Measurements from ENCODE around the gene NARF.
"Not testable (repeated sequence)": the region's sequence is repeated elsewhere in the genome, so short reads cannot be mapped to it uniquely, and the experiment has no call there.

The NARF gene

DNA sequence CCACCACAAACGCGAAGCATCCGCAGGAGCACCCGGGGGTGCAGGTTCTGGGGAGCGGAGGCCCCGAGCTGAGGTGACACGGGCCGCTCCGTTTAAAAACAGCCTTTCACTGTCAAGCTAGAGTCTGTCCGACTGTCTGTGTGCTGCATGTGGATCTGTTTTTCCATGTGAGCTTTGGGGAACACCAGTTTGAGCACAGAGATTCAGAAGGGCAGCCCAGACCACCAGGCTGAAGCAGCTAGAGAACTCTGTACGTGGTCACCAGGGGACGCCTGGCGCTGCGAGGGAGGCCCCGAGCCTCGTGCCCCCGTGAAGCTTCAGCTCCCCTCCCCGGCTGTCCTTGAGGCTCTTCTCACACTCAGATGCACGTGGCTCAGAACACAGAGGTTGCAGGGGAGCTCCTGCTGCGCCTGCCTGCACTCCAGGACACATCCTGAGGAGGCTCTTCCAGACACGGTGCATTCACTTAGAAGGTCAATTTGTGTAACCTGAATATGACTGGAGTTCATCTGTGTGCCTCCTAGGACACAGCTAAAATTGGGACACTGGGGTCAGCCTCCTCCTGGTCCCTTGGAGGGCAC is 45.3 kb downstream of the NARF start:
- no peak for DNase-seq

DNA sequence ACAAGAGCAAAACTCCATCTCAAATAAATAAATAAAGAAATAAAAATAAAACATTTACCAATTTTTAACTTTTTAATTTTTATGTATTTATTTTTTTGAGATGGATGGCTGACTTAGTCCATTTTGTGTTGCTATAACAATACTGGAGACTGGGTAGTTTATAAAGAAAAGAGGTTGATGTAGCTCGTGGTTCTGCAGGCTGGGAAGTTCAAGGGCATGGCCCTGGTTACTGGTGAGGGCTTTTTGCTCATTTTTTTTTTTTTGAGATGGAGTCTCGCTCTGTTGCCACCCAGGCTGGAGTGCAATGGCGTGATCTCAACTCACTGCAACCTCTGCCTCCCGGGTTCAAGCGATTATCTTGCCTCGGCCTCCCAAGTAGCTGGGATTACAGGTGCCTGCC is 46.8 kb downstream of the NARF start:
- DNase-seq, result no peak

DNA sequence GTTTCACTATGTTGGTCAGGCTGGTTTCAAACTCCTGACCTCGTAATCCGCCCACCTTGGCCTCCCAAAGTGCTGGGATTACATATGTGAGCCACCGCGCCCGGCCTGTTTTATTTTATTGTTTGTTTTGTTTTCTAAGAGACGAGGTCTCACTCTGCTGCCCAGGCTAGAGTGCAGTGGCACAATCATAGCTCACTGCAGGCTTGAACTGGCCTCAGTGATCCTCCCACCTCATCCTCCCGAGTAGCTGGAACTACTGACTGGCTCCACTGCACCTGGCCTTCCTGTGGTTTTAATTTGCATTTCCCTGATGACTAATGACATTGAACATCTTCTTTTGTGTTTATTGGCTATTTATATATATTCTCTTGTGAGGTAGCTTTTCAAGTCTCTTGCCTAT is 47.9 kb downstream of the NARF start:
- peak in 1 of 2 experiments; percentile 19 for DNase-seq

DNA sequence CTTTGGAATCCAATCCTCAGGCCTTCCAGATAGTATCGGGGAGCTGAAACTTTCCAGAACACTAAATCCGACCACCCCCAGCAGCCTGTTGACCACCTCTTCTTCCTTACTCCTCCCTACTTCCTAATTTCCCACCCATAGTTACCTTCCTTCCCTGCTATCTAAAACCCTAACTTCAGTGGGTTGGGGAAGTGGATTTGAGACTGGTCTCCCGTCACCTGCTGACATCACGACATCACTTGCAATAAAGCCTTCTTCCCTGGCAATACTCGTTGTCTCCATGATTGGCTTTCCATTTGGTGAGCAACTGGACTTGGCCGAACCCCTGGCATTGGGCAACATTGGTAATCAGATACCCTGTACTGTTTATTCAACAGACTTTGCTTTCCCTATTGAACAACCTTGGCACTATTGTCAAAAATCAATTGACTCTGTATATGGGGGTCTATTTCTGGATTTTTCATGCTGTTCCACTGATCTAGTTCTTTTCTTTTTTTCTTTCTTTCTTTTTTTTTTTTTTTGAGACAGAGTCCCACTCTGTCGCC is 49.2 kb downstream of the NARF start:
- no peak for DNase-seq

DNA sequence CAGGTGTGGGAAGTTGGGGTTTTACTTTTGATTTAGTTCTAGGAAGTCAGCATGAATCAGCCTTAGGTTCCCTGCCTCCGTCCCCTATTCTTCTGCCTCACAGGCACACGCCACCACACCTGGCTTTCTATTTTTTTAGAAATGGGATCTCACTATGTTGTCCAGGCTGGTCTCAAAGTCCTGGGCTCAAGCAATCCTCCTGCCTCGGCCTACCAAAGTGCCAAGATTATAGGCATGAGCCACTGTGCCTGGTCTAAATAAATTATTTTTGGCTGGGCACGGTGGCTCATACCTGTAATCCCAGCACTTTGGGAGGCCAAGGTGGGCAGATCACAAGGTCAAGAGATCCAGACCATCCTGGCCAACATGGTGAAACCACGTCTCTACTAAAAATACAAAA is 53.1 kb downstream of the NARF start:
- not testable (repeated sequence) for DNase-seq

DNA sequence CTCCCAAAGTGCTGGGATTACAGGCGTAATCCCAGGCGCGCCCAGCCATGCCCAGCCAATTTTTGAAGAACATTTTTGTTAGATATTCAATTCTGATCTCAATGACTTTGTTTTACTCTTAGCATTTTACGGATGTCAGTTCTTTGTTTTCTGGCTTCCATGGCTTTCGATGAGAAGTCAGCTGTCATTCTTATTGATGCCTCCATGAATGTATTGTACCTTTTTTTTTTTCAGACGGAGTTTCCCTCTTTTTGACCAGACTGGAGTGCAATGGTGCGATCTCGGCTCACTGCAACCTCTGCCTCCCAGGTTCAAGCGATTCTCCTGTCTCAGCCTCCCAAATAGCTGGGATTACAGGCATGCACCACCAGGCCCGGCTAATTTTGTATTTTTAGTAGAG is 55.3 kb downstream of the NARF start:
- not testable (repeated sequence) for DNase-seq

DNA sequence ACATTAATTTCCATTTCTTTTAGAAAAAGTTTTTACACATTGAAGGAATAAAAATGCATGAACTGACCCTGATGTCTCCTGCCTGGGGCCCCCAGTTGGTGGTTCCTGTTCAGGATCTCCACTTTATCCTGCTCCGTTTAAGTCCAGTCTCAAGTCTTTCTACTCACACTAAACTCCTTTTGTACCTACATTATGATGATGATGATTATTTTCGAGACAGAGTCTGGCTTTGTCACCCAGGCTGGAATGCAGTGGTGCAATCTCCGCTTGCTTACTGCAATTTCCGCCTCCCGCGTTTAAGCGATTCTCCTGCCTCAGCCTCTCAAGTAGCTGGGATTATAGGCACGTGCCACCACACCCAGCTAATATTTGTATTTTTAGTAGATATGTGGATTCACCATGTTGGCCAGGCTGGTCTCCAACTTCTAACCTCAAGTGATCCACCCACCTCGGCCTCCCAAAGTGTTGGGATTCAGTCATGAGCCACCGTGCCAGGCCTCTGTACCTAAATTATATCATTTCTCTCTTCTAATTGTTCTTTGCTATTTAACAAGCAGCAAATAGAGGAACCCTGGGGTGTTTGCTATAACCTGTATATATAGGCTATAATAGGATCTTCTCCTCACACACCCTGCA is 58.8 kb downstream of the NARF start:
- DNase-seq, result no peak

DNA sequence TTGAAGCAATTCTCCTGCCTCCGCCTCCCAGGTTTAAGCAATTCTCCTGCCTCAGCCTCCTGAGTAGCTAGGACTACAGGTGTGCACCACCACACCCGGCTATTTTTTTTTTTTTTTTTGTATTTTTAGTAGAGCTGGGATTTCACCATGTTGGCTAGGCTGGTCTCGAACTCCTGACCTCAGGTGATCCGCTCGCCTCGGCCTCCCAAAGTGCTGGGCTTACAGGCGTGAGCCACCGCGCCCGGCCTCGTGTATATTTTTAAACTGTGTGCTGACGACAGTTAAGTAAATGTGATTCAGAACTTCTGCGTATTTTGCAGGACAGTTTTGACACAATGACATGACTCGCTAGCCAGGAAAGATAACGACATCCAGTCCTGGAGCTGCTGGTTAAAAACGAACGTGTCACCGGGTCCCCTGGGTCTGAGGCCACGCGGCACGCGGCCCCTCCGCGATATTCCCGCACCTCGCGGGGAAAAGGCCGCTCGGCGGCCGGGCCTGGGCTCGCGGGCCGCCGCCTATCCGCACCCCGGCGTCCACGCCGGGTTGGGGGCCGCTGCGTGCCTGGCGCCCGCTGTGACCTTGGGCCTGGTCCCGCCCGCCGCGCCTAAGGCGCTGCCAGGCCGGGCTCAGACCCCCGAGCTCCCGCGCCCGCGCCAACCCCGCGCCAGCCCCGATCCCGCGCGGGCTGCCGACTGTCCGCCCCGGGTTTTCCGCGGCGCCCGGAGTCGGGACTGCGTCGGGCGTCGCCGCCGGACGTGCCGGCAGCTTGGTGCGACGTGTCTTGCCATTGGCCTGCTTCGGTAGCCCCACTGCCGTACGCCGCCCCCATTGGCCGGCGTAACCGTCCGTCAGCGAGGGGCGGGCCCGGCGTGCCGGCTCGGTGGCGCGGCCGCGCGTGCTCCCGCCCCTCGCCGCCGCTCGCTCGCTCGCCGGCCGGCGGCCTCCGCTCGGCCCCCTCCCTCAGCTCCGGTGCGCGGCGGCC is 60.6 kb downstream of the NARF start, which contains the start of gene FOXK2:
Gene FOXK2, plus strand, starts transcription at position 907 of the 985 bp plus-strand sequence. CDS start 157 bp downstream, outside the sequence.
- peak; percentile 92 to 95 for DNase-seq

DNA sequence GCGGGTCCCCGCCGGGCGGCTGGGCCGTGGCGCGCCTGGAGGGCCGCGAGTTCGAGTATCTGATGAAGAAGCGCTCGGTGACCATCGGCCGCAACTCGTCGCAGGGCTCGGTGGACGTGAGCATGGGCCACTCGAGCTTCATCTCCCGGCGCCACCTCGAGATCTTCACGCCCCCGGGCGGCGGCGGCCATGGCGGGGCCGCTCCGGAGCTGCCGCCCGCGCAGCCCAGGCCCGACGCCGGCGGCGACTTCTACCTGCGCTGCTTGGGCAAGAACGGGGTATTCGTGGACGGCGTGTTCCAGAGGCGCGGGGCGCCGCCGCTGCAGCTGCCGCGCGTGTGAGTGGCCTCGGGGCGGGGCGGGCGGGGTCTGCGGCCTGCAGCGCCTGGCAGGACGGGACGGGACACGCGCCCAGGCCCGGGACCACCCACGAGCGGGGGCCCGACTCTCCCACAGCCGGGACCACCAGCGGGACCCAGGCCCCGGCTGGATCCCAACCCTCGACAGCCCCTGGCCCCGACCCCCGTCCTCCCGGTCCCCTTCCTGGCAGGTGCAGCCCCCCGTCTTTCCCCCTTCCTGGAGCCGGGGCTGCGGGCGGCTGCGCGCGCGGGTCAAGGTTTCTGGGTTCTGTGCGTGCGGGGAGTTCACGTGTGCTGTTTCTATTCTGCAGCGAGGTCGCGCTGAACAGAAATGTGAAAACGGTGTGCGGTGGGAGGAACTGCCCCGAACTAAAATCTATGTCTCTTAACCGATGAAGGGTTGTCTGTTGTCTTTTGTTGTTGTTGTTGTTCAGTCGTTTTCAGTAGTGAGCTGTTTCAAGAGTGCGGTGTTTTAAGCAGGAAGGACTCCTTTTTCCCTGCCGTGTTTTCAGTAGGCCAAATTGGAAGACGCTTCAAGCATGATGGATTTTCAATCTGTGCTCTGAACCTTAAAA is 61.7 kb downstream of the NARF start:
- peak; percentile 29 to 34 for DNase-seq

DNA sequence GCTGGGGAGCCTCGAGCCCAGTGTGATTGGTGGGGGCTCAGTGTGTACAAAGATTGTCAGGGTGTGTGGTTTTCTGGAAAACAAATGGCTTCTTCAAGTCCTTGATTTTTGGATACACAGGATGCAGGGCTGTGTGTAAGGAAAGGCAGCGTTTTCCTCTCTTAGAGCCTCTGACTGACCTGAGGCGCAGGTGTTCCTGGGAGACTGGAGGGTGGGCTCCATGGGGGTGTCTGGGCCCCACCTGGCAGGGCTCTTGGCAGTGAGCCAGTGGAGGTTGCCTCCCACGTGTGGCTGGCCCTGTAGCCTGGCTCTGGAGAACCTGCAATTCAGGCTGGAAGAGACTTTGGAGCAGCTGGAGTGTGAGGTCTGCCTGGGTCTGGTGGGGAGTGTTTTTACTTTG is 66.0 kb downstream of the NARF start:
- DNase-seq, result no peak

DNA sequence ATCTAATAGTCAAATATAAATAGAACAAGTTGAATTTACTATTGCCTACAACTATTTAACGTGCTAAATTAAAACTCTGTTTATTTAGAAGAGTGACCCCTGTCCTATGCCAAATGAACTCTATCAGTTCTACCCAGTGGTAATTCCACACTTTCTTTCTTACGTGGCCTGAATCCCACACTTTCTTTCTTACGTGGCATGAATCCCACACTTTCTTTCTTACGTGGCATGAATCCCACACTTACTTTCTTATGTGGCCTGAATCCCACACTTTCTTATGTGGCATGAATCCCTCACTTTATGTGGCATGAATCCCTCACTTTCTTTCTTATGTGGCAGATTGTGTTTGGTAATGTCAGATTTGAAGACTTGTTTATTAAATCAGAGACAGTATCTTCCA is 67.2 kb downstream of the NARF start:
- DNase-seq, result no peak

DNA sequence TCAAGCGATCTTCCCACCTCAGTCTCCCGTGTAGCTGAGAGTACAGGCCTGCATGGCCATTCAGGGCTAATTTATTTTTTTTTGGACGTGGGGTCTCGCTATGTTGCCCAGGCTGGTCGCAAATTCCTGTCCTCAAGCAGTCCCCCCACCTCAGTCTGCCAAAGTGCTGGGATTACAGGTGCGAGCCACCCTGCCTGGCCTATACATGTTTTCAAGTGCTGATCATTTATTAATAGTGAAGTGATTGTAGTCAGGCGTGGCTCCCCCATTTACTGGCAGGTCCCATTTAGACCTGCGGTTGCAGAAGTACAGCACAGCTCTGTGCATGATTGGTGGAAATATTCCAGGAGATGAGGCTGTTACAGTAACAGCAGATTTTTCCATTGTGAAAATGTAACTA is 69.4 kb downstream of the NARF start:
- no peak for DNase-seq

DNA sequence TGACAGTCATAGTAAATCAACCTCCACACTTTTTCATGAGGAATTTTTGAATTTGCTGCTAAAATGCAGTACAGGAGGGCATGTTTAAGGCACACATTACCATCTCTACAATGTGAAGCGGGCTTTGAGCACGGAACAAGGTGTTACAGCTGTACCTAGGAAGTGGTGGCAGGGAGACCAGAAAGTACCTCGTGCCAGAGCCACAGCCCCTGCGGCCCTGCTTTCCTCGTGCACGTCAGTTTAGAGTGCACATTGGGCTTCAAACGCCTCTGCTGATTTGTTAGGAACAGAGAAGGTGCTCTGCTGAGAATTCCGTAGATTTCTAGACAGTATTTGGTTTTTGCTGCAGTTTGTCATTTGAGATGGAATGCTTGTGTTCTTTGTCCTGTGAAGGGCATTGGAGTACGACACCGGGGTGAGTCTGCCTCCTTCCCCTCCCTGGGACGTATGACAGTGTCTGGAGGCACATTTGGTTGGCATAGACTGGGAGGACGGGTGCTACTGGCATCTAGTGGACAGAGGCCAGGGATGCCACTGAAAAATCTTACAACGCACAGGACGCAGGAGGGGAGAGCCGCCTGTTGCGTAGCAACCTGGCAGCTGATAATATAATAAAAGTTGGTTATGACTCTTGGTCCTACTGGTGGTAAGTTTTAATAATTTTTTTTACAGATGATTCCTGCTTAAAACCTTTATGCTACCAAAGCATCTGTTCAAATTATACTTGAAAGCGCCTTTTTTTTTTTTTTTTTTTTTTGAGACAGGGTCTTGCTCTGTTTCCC is 70.1 kb downstream of the NARF start:
- DNase-seq, result no peak

DNA sequence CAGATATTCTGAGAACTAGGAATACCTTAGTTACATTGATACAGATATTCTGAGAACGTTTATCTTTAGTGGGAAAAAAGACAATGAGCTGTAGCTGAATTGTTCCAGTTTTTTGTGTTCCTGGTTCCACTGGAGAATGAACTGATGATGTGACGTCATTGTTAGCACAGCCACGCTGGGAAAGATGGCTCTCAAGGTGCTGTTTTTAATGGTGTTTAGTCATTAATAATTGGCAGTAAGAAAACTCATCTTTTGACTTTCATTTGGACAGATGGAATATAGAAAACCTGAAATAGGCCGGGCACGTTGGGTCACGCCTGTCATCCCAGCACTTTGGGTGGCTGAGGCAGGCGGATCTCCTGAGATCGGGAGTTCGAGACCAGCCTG is 71.4 kb downstream of the NARF start:
- no peak for DNase-seq

DNA sequence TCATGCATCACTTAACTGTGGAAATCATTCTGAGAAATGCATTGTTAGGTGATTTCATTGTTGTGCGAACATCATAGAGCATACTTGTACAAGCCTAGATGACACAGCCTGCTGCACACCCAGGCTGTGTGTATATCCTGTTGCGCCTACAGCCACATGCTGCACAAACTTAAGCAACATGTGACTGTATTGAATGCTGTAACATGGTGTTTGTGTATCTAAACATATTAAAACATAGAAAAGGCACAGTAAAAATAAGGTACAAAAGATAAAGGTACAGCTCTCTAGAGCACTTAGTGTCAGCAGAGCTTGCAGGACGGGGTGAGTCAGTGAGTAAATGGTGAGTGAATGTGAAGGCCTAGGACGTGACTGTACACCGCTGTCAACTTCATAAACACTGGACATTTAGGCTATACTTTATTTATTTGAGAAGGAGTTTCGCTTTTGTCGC is 72.9 kb downstream of the NARF start:
- DNase-seq, result no peak

DNA sequence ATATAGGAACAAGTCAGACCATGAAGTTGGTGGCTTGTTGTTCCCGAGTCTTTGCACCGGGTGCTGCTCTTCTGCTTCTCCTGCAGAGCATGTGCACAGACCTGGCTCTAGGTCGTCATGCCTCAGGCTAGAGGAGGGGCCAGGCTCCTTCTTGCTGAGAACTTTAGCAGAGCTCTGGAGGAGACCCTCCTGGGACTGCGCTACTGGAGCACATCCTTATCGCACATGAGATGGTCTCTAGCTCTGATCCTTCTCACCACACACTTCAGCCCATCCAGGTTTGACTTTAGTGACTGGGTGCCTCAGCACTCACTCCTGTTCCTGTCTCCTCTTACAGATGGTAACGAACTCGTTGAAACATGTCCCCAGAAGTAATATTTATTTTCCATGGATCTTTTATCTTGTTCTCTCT is 75.9 kb downstream of the NARF start:
- no peak for DNase-seq

DNA sequence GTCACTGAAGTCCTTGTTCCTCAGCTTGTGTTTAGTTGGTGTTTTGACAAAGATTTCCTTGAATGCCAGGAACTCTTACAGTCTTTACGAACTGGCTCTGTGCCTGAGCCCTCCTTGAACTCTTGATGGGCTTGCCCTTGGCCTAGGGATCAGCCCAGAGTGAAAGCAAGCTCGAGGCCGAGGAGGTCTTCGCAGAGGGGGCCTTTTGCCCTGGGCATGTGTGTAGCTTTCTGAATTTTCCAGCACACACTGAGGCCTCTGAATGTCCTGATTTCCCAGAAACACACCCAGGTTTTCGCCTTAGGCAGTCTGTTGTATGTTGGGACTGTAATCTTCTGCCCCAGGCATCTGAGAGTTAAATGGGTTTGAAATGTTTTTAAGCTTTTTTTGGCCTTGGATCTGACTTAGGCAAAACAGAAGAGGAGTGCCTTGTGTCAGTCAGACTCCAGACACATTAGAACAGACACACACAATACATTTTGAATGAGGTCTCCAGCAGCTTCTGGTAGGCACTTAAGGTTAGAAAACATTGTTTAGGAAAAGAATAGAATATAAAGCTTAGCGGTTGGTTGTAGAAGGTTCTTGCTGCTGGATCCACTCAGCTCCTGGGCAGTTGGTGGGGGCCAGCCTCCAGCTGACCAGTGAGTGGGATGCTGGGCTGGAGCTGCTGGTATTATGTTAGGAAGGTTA is 78.1 kb downstream of the NARF start:
- no peak for DNase-seq

DNA sequence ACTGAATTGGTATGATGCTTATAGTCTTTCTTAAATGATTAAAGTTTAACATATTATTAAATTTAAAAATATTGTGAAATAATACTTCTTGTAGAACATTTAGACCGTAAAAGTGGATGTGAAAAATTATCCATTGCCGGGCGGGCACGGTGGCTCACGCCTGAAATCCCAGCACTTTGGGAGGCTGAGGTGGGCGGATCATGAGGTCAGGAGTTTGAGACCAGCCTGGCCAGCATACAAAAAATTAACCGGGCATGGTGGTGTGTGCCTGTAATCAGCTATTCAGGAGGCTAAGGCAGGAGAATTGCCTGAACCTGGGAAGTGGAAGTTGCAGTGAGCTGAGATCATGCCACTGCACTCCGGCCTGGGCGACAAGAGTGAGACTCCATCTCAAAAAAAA is 78.7 kb downstream of the NARF start:
- not testable (repeated sequence) for DNase-seq

DNA sequence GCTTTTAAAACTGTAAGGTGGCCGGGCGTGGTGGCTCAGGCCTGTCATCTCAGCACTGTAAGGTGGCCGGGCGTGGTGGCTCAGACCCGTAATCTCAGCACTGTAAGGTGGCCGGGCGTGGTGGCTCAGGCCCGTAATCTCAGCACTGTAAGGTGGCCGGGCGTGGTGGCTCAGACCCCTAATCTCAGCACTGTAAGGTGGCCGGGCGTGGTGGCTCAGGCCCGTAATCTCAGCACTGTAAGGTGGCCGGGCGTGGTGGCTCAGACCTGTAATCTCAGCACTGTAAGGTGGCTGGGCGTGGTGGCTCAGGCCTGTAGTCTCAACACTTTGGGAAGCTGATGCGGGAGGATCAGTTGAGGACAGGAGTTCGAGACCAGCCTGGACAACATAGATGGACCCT is 80.5 kb downstream of the NARF start:
- not testable (repeated sequence) for DNase-seq
